H9 (cell line): ENCODE data around the gene PXK. TPM values are rescaled to one million over a fixed set of nuclear protein-coding genes. Genes with fewer than 3 reads are reported as not detected.

Experiments used
- DNase-seq: peaks from one replicate; pipeline ENCODE4 v3.0.0-alpha.2; 2017
- H2AFZ ChIP-seq: one replicate; pipeline ENCODE4 v1.6.1; 2013; ENCODE audit warnings: mild to moderate bottlenecking, low read length, control low read depth, moderate library complexity
- H2AK5ac ChIP-seq: 2 replicates; pipeline ENCODE4 v1.6.1; 2013; ENCODE audit warnings: low read length, control low read depth, mixed read lengths; ENCODE audit not compliant: insufficient read length
- H2BK120ac ChIP-seq: one replicate; pipeline ENCODE4 v1.6.1; 2013; ENCODE audit warnings: low read depth, mild to moderate bottlenecking, low read length, control low read depth, inconsistent platforms; ENCODE audit not compliant: poor library complexity, severe bottlenecking
- H2BK12ac ChIP-seq: 2 replicates; pipeline ENCODE4 v1.6.1; 2013; ENCODE audit warnings: low read length, control low read depth, mixed read lengths, low read depth; ENCODE audit not compliant: insufficient read length
- H2BK15ac ChIP-seq: 2 replicates; pipeline ENCODE4 v1.6.1; 2013; ENCODE audit warnings: low read depth, low read length, control low read depth
- H2BK20ac ChIP-seq: one replicate; pipeline ENCODE4 v1.6.1; 2013; ENCODE audit warnings: low read depth, mild to moderate bottlenecking, low read length, control low read depth, inconsistent platforms; ENCODE audit not compliant: poor library complexity, severe bottlenecking
- H2BK5ac ChIP-seq: 2 replicates; pipeline ENCODE4 v1.6.1; 2013; ENCODE audit warnings: low read length, control low read depth, mixed read lengths; ENCODE audit not compliant: insufficient read length
- H3K14ac ChIP-seq: 2 replicates; pipeline ENCODE4 v1.6.1; 2013; ENCODE audit warnings: low read length, control low read depth; ENCODE audit not compliant: insufficient read depth
- H3K18ac ChIP-seq: 2 replicates; pipeline ENCODE4 v1.6.1; 2013; ENCODE audit warnings: low read depth, mild to moderate bottlenecking, mixed read lengths, low read length, control low read depth; ENCODE audit not compliant: insufficient read length
- H3K23ac ChIP-seq: 2 replicates; pipeline ENCODE4 v1.6.1; 2013; ENCODE audit warnings: low read length, control low read depth, mixed read lengths, low read depth; ENCODE audit not compliant: insufficient read length
- H3K23me2 ChIP-seq: 2 replicates; pipeline ENCODE4 v1.6.1; 2013; ENCODE audit warnings: low read depth, mild to moderate bottlenecking, mixed read lengths, low read length, control low read depth; ENCODE audit not compliant: insufficient read length, poor library complexity, severe bottlenecking
- H3K27ac ChIP-seq: 2 replicates; pipeline ENCODE4 v1.5.1; 2013; ENCODE audit warnings: low read length, control low read depth, mixed read lengths, low read depth; ENCODE audit not compliant: insufficient read length
- H3K27me3 ChIP-seq: 2 replicates; pipeline ENCODE4 v1.6.1; 2013; ENCODE audit warnings: low read length, control low read depth, inconsistent platforms; ENCODE audit not compliant: insufficient read depth
- H3K4ac ChIP-seq: 2 replicates; pipeline ENCODE4 v1.6.1; 2013; ENCODE audit warnings: low read depth, mild to moderate bottlenecking, control low read depth, inconsistent platforms, low read length, moderate library complexity
- H3K4me1 ChIP-seq: 2 replicates; pipeline ENCODE4 v1.6.1; 2013; ENCODE audit warnings: low read length, control low read depth, inconsistent platforms; ENCODE audit not compliant: insufficient read depth
- H3K4me2 ChIP-seq: 2 replicates; pipeline ENCODE4 v1.6.1; 2013; ENCODE audit warnings: low read length, control low read depth, mixed read lengths; ENCODE audit not compliant: insufficient read length, insufficient read depth
- H3K56ac ChIP-seq: 2 replicates; pipeline ENCODE4 v1.6.1; 2013; ENCODE audit warnings: low read depth, mild to moderate bottlenecking, mixed read lengths, low read length, control low read depth; ENCODE audit not compliant: insufficient read length
- H3K79me1 ChIP-seq: 2 replicates; pipeline ENCODE4 v1.6.1; 2013; ENCODE audit warnings: low read depth, mild to moderate bottlenecking, moderate library complexity, low read length, control low read depth, inconsistent platforms; ENCODE audit not compliant: insufficient read depth, poor library complexity, severe bottlenecking
- H3K79me2 ChIP-seq: 2 replicates; pipeline ENCODE4 v1.6.1; 2013; ENCODE audit warnings: low read length, control low read depth, inconsistent platforms; ENCODE audit not compliant: insufficient read depth
- H3K9ac ChIP-seq: 2 replicates; pipeline ENCODE4 v1.6.1; 2013; ENCODE audit warnings: low read length, control low read depth, mixed read lengths; ENCODE audit not compliant: insufficient read length; ENCODE audit errors: extremely low read depth
- H3K9me3 ChIP-seq: one replicate; pipeline ENCODE4 v1.6.1; 2013; ENCODE audit warnings: low read depth, low read length, inconsistent platforms; ENCODE audit not compliant: control insufficient read depth
- H3T11ph ChIP-seq: one replicate; pipeline ENCODE4 v1.6.1; 2013; ENCODE audit warnings: mild to moderate bottlenecking, low read length, control low read depth, inconsistent platforms
- H4K20me1 ChIP-seq: one replicate; pipeline ENCODE4 v1.6.1; 2013; ENCODE audit not compliant: control insufficient read depth, insufficient read length, insufficient read depth
- H4K5ac ChIP-seq: 2 replicates; pipeline ENCODE4 v1.6.1; 2013; ENCODE audit warnings: low read depth, mild to moderate bottlenecking, mixed read lengths, low read length, control low read depth; ENCODE audit not compliant: insufficient read length
- H4K8ac ChIP-seq: replicated peaks from 2 replicates; pipeline ENCODE4 v1.6.1; 2013; ENCODE audit warnings: low read length, control low read depth, mixed read lengths, low read depth; ENCODE audit not compliant: insufficient read length
- H4K91ac ChIP-seq: 2 replicates; pipeline ENCODE4 v1.6.1; 2013; ENCODE audit warnings: low read depth, mild to moderate bottlenecking, moderate library complexity, mixed read lengths, low read length, control low read depth; ENCODE audit not compliant: insufficient read length
- H3K27ac Mint-ChIP-seq, 3 experiments: 2 replicates in 2 of 3; 3 replicates in 1 of 3; pipeline ENCODE4 v1.8.0; 2020 to 2021; ENCODE audit warnings: mixed read lengths in 3 of 3, mild to moderate bottlenecking in 1 of 3, moderate library complexity in 1 of 3
- H3K27me3 Mint-ChIP-seq: 2 replicates; pipeline ENCODE4 v1.8.0; 2021; ENCODE audit warnings: low read depth, mild to moderate bottlenecking, moderate library complexity, mixed read lengths
- H3K36me3 Mint-ChIP-seq, 3 experiments: 2 replicates in 2 of 3; 3 replicates in 1 of 3; pipeline ENCODE4 v1.8.0; 2020 to 2021; ENCODE audit warnings: low read depth in 3 of 3, mixed read lengths in 3 of 3; ENCODE audit not compliant: insufficient read depth in 1 of 3
- H3K4me1 Mint-ChIP-seq, 2 experiments: 2 replicates each; pipeline ENCODE4 v1.8.0; 2020; ENCODE audit warnings: mixed read lengths in 2 of 2
- H3K4me3 Mint-ChIP-seq, 2 experiments: 2 replicates in 1 of 2; 3 replicates in 1 of 2; pipeline ENCODE4 v1.8.0; 2020 to 2021; ENCODE audit warnings: mild to moderate bottlenecking in 2 of 2, mixed read lengths in 2 of 2, moderate library complexity in 1 of 2
- H3K9me3 Mint-ChIP-seq, 2 experiments: 2 replicates in 1 of 2; 3 replicates in 1 of 2; pipeline ENCODE4 v1.8.0; 2020; ENCODE audit warnings: mild to moderate bottlenecking in 2 of 2, mixed read lengths in 2 of 2, moderate library complexity in 1 of 2
- WGBS: extraction: QIAGEN DNeasy Blood & Tissue Kit; methylation state at CpG from one replicate; pipeline ENCODE4 v1.1.7; 2013; ENCODE audit warnings: missing lambda C conversion rate, low lambda C conversion rate, mixed read lengths; ENCODE audit not compliant: insufficient read length; ENCODE audit errors: extremely low coverage; 5-methylcytosine and 5-hydroxymethylcytosine counted together
- total RNA-seq: library from RNA; stranded (reverse); gene quantifications from 2 replicates; pipeline ENCODE4 v1.2.1, GENCODE V29; 2021
- TF ChIP-seq, protein P1 (sequence below): fragments of 200-600 bp; sonication (generic); conservative IDR thresholded peaks from 3 replicates; pipeline ENCODE4 v1.8.0; 2021; ENCODE audit warnings: antibody characterized with exemption, mild to moderate bottlenecking

PXK gene
- total RNA-seq, 1 experiment from 2014 or later = 3.3 TPM

DNA sequence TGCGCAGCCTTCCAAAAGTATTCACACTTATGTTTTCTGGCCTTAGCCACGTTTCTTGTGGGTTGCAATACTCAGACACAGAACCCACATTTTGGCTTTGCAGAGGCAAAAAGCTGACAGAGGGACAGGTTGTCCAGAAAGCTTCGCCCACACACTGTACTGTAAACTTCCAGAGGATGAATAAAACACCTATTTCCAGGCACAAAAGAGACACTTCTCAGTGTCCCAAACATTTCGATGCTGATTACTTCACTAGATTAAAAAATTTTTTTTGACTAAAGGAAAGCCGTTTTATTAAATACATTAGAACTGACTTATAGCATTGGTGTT lies 131.2 kb downstream of the PXK start:
- Histone ChIP-seq H2BK120ac (no peak overlapping the region), H3K4ac (no peak overlapping the region), H2BK12ac (no peak overlapping the region), H4K8ac (no peak overlapping the region), H3K79me1 (no peaks in the 10 kb centered on the region), H3K23ac (no peak overlapping the region), H3K14ac (no peak overlapping the region), H3T11ph (no peak overlapping the region), H2AK5ac (no peak overlapping the region), H3K27me3 (no peaks in the 10 kb centered on the region), H3K4me2 (peak overlapping the region; percentile 55), H3K9me3 (no peaks in the 10 kb centered on the region), H3K27ac (no peak overlapping the region), H4K5ac (no peak overlapping the region), H3K23me2 (no peaks in the 10 kb centered on the region), H3K4me1 (peaks cover 5% of the 10 kb centered on the region; the same call in 1 of the 2 replicates), H4K91ac (no peak overlapping the region), H3K18ac (no peak overlapping the region), H2AFZ (peak overlapping the region; percentile 97), H2BK5ac (no peak overlapping the region), H2BK20ac (no peak overlapping the region), H4K20me1 (no peaks in the 10 kb centered on the region), H3K56ac (no peak overlapping the region), H3K9ac (no peak overlapping the region), H3K79me2 (no peaks in the 10 kb centered on the region), H2BK15ac (no peak overlapping the region)
- Mint-ChIP-seq H3K27ac (peak overlapping the region in 1 of 3 experiments; percentile 97; a peak in 1 of 7 replicates), H3K4me1 (peaks cover 11 to 12% of the 10 kb centered on the region in 2 experiments), H3K36me3 (no peaks in the 10 kb centered on the region), H3K4me3 (peak overlapping the region in 1 of 2 experiments; percentile 6; a peak in 1 of 5 replicates), H3K27me3 (no peaks in the 10 kb centered on the region), H3K9me3 (no peaks in the 10 kb centered on the region)
- no peak for DNase-seq
- no CpG with 5 or more reads among the region's 5 CpGs for WGBS
- TF ChIP-seq, protein P1, sequence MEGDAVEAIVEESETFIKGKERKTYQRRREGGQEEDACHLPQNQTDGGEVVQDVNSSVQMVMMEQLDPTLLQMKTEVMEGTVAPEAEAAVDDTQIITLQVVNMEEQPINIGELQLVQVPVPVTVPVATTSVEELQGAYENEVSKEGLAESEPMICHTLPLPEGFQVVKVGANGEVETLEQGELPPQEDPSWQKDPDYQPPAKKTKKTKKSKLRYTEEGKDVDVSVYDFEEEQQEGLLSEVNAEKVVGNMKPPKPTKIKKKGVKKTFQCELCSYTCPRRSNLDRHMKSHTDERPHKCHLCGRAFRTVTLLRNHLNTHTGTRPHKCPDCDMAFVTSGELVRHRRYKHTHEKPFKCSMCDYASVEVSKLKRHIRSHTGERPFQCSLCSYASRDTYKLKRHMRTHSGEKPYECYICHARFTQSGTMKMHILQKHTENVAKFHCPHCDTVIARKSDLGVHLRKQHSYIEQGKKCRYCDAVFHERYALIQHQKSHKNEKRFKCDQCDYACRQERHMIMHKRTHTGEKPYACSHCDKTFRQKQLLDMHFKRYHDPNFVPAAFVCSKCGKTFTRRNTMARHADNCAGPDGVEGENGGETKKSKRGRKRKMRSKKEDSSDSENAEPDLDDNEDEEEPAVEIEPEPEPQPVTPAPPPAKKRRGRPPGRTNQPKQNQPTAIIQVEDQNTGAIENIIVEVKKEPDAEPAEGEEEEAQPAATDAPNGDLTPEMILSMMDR = no peak; the same call in 2 of the 3 replicates
